Kidney (tissue), 14 donors: ENCODE data around the gene AFDN. TPM values are rescaled to one million over a fixed set of nuclear protein-coding genes. Genes with fewer than 3 reads are reported as not detected.

ENCODE experiments used
- DNase-seq, 5 donors: peaks; one replicate each; pipeline ENCODE4 v3.0.0-alpha.2; 2013 to 2020
- FAIRE-seq: peaks from 2 replicates; lab custom pipeline; 2012; peaks lifted over from hg19 to GRCh38; lab: Jason Lieb, UNC
- H3K27ac ChIP-seq, 2 donors: one replicate each; pipeline ENCODE4 v1.7.0; 2013; ENCODE audit warnings: low read depth in 2 of 2, low read length in 2 of 2, inconsistent platforms in 1 of 2
- H3K27me3 ChIP-seq: one replicate; pipeline ENCODE4 v1.7.1; 2013; ENCODE audit warnings: low read length, inconsistent platforms; ENCODE audit not compliant: control insufficient read depth, insufficient read depth
- H3K36me3 ChIP-seq, 3 donors: one replicate each; pipeline versions ENCODE4 v1.7.0 to v1.7.1; 2013; ENCODE audit warnings: low read length in 3 of 3, control low read depth in 1 of 3, inconsistent platforms in 1 of 3; ENCODE audit not compliant: insufficient read depth in 3 of 3, control insufficient read depth in 2 of 3
- H3K4me1 ChIP-seq, 3 donors: one replicate each; pipeline versions ENCODE4 v1.7.0 to v1.7.1; 2013; ENCODE audit warnings: low read length in 3 of 3, inconsistent platforms in 1 of 3, low read depth in 1 of 3; ENCODE audit not compliant: control insufficient read depth in 2 of 3, insufficient read depth in 2 of 3
- H3K4me3 ChIP-seq, 3 donors: one replicate each; pipeline versions ENCODE4 v1.7.0 to v1.8.1; 2013; ENCODE audit warnings: low read length in 3 of 3, control low read depth in 1 of 3, inconsistent platforms in 1 of 3
- H3K9ac ChIP-seq, 3 donors: one replicate each; pipeline versions ENCODE4 v1.7.0 to v1.7.1; 2013; ENCODE audit warnings: low read length in 3 of 3, control low read depth in 1 of 3, inconsistent platforms in 1 of 3
- H3K9me3 ChIP-seq, 3 donors: one replicate each; pipeline versions ENCODE4 v1.7.0 to v1.7.1; 2013; ENCODE audit warnings: low read length in 3 of 3, control low read depth in 1 of 3, inconsistent platforms in 1 of 3; ENCODE audit not compliant: control insufficient read depth in 2 of 3, insufficient read depth in 1 of 3
- CTCF ChIP-seq: IDR thresholded peaks from 3 replicates; pipeline ENCODE4 v1.5.1; 2012; ENCODE audit warnings: mild to moderate bottlenecking, moderate library complexity, borderline replicate concordance; ENCODE audit not compliant: insufficient read depth; ENCODE audit errors: extremely low read depth
- intact Hi-C: fragments of 100-400 bp; cut with DNase I; formaldehyde crosslinking; loops from one replicate; pipeline ENCODE4 v1.11.1; 2022
- polyA plus RNA-seq: library from polyadenylated mRNA; stranded (reverse); fragments of 350-450 nt; fragmentation: Illumina TruSeq; extraction: RNeasy Lipid Tissue Mini Kit (QIAGEN cat#74804); gene quantifications from one replicate; pipeline ENCODE4 v1.2.3, GENCODE V29; 2014; ENCODE audit warnings: low read depth, low replicate concordance; ENCODE audit not compliant: insufficient read depth
- total RNA-seq: library from RNA; stranded (reverse); fragmentation: NEBNext Ultra II Directional; extraction: Animal tissue kit (Norgen Biotek cat#: 25700); gene quantifications from one replicate; pipeline ENCODE4 v1.2.1, GENCODE V29; 2021
- donor health status: control.
- donor health status: control.
- donor health status: control.
- donor health status: control.
- donor health status: control.
- donor health status: DM: yes; HTN: yes; CAD: no.
- donor health status: Normal renal cell carcinoma (clear cell type).

The AFDN gene
- total and polyA plus RNA-seq, 2 donors from 2014 or later: 21.5 to 175 TPM

- H3K36me3 ChIP-seq: no peaks in the 10 kb centered on the region
- intact Hi-C loops: no loop called here
- no peaks in the 10 kb centered on the region for H3K9me3 ChIP-seq
- H3K9ac ChIP-seq: no peak overlapping the region
- no peak for TF ChIP-seq CTCF
- no peaks in the 10 kb centered on the region for H3K27me3 ChIP-seq
- no peak overlapping the region for H3K4me3 ChIP-seq
- no peaks in the 10 kb centered on the region for H3K4me1 ChIP-seq
- FAIRE-seq: no peak
- H3K27ac ChIP-seq: no peak overlapping the region
- DNase-seq: no peak
These were observed 177.3 kb downstream of the AFDN start for GRCh38 chr6:168004023-168004422.

- no peak for TF ChIP-seq CTCF
- no peak overlapping the region for H3K27ac ChIP-seq
- no peaks in the 10 kb centered on the region for H3K9me3 ChIP-seq
- intact Hi-C loops: no loop called here
- no peaks in the 10 kb centered on the region for H3K27me3 ChIP-seq
- H3K36me3 ChIP-seq: no peaks in the 10 kb centered on the region
- no peak overlapping the region for H3K4me3 ChIP-seq
- DNase-seq (no peak), FAIRE-seq (no peak)
- H3K4me1 ChIP-seq: no peaks in the 10 kb centered on the region
- no peak overlapping the region for H3K9ac ChIP-seq
These were observed 178.2 kb downstream of the AFDN start for GRCh38 chr6:168004945-168005344.

- no peaks in the 10 kb centered on the region for H3K36me3 ChIP-seq
- no peaks in the 10 kb centered on the region for H3K27me3 ChIP-seq
- no peak for TF ChIP-seq CTCF
- intact Hi-C loops: no loop called here
- DNase-seq (no peak), FAIRE-seq (no peak)
- H3K4me3 ChIP-seq: no peak overlapping the region
- H3K9ac ChIP-seq: no peak overlapping the region
- no peak overlapping the region for H3K27ac ChIP-seq
- H3K9me3 ChIP-seq: peaks cover 0 to 6% (median 2%) of the 10 kb centered on the region in 3 donors
- no peaks in the 10 kb centered on the region for H3K4me1 ChIP-seq
These were observed 179.1 kb downstream of the AFDN start for GRCh38 chr6:168005796-168006195.
